Measurements from ENCODE around the gene RASSF8.

GRCh38 chr12:26054383-26054782 is 95.9 kb downstream of the RASSF8 start:
- TF ChIP-seq, protein P1, sequence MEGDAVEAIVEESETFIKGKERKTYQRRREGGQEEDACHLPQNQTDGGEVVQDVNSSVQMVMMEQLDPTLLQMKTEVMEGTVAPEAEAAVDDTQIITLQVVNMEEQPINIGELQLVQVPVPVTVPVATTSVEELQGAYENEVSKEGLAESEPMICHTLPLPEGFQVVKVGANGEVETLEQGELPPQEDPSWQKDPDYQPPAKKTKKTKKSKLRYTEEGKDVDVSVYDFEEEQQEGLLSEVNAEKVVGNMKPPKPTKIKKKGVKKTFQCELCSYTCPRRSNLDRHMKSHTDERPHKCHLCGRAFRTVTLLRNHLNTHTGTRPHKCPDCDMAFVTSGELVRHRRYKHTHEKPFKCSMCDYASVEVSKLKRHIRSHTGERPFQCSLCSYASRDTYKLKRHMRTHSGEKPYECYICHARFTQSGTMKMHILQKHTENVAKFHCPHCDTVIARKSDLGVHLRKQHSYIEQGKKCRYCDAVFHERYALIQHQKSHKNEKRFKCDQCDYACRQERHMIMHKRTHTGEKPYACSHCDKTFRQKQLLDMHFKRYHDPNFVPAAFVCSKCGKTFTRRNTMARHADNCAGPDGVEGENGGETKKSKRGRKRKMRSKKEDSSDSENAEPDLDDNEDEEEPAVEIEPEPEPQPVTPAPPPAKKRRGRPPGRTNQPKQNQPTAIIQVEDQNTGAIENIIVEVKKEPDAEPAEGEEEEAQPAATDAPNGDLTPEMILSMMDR (IDR thresholded peaks at IDR 0.05; ENCODE audit: insufficient read depth, low read depth, low read length), result no peak
- TF ChIP-seq EZH2 (IDR thresholded peaks at IDR 0.05; ENCODE audit: insufficient read depth, low read length), result no peak
